ENCODE results near the gene AGBL1. TPM values are rescaled to one million over a fixed set of nuclear protein-coding genes. Genes with fewer than 3 reads are reported as not detected.

Gene AGBL1
- polyA plus RNA-seq, 2 of the 4 experiments (the other 2 are of a cell fraction): not detected

GRCh38 chr15:86711476-86711875, 631.8 kb downstream of the AGBL1 start:
- no peak for TF ChIP-seq RAD21 (conservative IDR thresholded peaks at IDR 0.05 in 1 of 2, IDR thresholded peaks at IDR 0.05 in 1 of 2)
- no peak for TF ChIP-seq ZC3H11A (IDR thresholded peaks at IDR 0.05)
- no peak for TF ChIP-seq GATA3 (IDR thresholded peaks at IDR 0.05; ENCODE audit: borderline replicate concordance)
- no peak for TF ChIP-seq RCOR1 (IDR thresholded peaks at IDR 0.05; ENCODE audit: low read depth, low read length)
- TF ChIP-seq RNF2 (IDR thresholded peaks at IDR 0.05; ENCODE audit: borderline replicate concordance, low read depth): no peak
- TF ChIP-seq CHD2 (IDR thresholded peaks at IDR 0.05; ENCODE audit: low read length, partially characterized antibody): no peak
- no peak for TF ChIP-seq SMC3 (IDR thresholded peaks at IDR 0.05)
- no peaks in the 10 kb centered on the region for H3K9me3 ChIP-seq
- 13% methylated on average over 1 of the region's 1 CpG for WGBS (ENCODE audit: missing lambda C conversion rate)
- no peaks in the 10 kb centered on the region for H3K4me1 ChIP-seq
- POLR2A ChIA-PET: no interaction called here
- no peak for DNase-seq (ENCODE audit: low read depth in 1 of 2, low spot score in 1 of 2)
- ATAC-seq: no peak
- no peak for FAIRE-seq
- no peak overlapping the region for H3K27ac ChIP-seq
- CTCF ChIA-PET: interaction anchor here (0.5 kb wide), 1 partner anchor 252 kb away, joined by 6 read pairs; no protein-coding TSS in a partner anchor
- H3K4me2 ChIP-seq: no peak overlapping the region
- H3K4me3 ChIP-seq: no peak overlapping the region

GRCh38 chr15:86714241-86714640, 634.6 kb downstream of the AGBL1 start:
- POLR2A ChIA-PET: no interaction called here
- Histone ChIP-seq H3K9me3 (no peaks in the 10 kb centered on the region), H3K4me3 (no peak overlapping the region), H3K27ac (no peak overlapping the region), H3K4me1 (no peaks in the 10 kb centered on the region), H3K4me2 (no peak overlapping the region)
- no peak for FAIRE-seq
- DNase-seq (ENCODE audit: low read depth in 1 of 2, low spot score in 1 of 2): no peak
- no peak for ATAC-seq
- CTCF ChIA-PET: interaction anchor here (0.9 kb wide), 1 partner anchor 29 kb away, joined by 3 read pairs; no protein-coding TSS in a partner anchor
- no peak for TF ChIP-seq RARB (CRISPR knock-in tag; IDR thresholded peaks at IDR 0.05)
- TF ChIP-seq ZNF302 (CRISPR knock-in tag; IDR thresholded peaks at IDR 0.05): no peak
- TF ChIP-seq ZC3H11A (IDR thresholded peaks at IDR 0.05): no peak
- 2% methylated on average over 1 of the region's 1 CpG for WGBS (ENCODE audit: missing lambda C conversion rate)

GRCh38 chr15:86725628-86726027, 646.0 kb downstream of the AGBL1 start:
- H3K4me3 ChIP-seq: no peak overlapping the region
- no peak overlapping the region for H3K27ac ChIP-seq
- DNase-seq (ENCODE audit: low read depth in 1 of 2, low spot score in 1 of 2): no peak
- ChIA-PET POLR2A (no interaction called here), CTCF (interaction anchor here (1.0 kb wide), 1 partner anchor 17 kb away, joined by 3 read pairs; no protein-coding TSS in a partner anchor)
- H3K9me3 ChIP-seq: no peaks in the 10 kb centered on the region
- no peak overlapping the region for H3K4me2 ChIP-seq
- H3K4me1 ChIP-seq: no peaks in the 10 kb centered on the region
- TF ChIP-seq CEBPB (IDR thresholded peaks at IDR 0.05): no peak
- TF ChIP-seq CTCF (IDR thresholded peaks at IDR 0.05): no peak
- no peak for TF ChIP-seq USF2 (IDR thresholded peaks at IDR 0.05)
- no peak for FAIRE-seq
- ATAC-seq: no peak

- ATAC-seq: no peak
- DNase-seq (ENCODE audit: low read depth in 1 of 2, low spot score in 1 of 2): no peak
- FAIRE-seq: no peak
- peak; percentile 99 for TF ChIP-seq MAFK (IDR thresholded peaks at IDR 0.05; ENCODE audit: partially characterized antibody)
- no peak for TF ChIP-seq NPAS2 (CRISPR knock-in tag; IDR thresholded peaks at IDR 0.05; ENCODE audit: borderline replicate concordance)
- no peak for TF ChIP-seq ATOH8 (CRISPR knock-in tag; IDR thresholded peaks at IDR 0.05; ENCODE audit: low read depth)
- TF ChIP-seq HMGXB4 (CRISPR knock-in tag; IDR thresholded peaks at IDR 0.05; ENCODE audit: borderline replicate concordance): no peak
- no peak for TF ChIP-seq POLR2AphosphoS2 (conservative IDR thresholded peaks at IDR 0.05; ENCODE audit: low read length)
- no peak for TF ChIP-seq NR3C1 (IDR thresholded peaks at IDR 0.05)
- Histone ChIP-seq H3K4me3 (no peak overlapping the region), H3K27ac (no peak overlapping the region), H3K4me2 (no peak overlapping the region), H3K4me1 (no peaks in the 10 kb centered on the region), H3K9me3 (no peaks in the 10 kb centered on the region)
- 13% methylated on average over 5 of the region's 5 CpGs for WGBS (ENCODE audit: missing lambda C conversion rate)
- POLR2A ChIA-PET: no interaction called here
- CTCF ChIA-PET: interaction anchor here (1.2 kb wide), 1 partner anchor 111 kb away, joined by 3 read pairs; no protein-coding TSS in a partner anchor
These were observed 655.8 kb downstream of the AGBL1 start for GRCh38 chr15:86735247-86736040.

All from A549 (cell line).